Fibroblast of skin of abdomen (primary cell): ENCODE results near the gene MARCHF6.
"Not testable (repeated sequence)": the region's sequence is repeated elsewhere in the genome, so short reads cannot be mapped to it uniquely, and the experiment has no call there.

Experiments
- DNase-seq: peaks from one replicate; pipeline ENCODE4 v3.0.0-alpha.2; 2013

The MARCHF6 gene

DNA sequence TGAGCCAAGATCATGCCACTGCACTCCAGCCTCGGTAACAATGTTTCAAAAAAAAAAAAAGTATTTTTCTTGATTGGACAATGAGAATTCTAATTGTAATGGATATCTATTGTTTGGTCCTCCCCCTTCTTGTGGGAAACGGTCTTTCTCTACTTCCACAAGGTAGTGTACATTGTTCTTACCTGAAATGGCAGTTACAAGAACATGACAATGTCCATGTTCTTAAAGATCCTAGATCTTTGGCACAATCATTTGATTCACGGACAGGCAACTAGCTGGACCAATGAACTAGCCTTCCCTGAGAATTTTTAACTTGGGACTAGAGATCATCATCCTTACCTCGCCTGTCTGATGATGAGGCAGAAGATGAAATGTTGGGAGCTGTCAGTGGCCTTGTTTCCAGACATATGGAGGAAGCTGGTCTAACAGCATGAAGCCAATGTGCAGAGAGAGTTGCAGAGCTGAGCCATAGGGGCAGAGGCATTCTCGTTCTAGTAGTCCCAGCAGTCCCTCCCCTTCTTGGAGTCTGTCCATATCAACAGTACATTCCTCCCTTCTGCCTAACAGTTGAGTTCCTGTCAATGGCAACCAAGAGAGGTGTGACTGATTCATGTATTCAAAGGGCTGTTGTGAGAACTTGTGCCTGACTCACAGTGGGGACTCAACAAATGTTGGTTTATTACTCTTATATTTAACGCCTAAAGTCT is 2.1 kb upstream of the MARCHF6 start:
- DNase-seq: peak; percentile 74

- DNase-seq: no peak
Observed at GRCh38 chr5:10351919-10352318, 1.6 kb upstream of the MARCHF6 start.

DNA sequence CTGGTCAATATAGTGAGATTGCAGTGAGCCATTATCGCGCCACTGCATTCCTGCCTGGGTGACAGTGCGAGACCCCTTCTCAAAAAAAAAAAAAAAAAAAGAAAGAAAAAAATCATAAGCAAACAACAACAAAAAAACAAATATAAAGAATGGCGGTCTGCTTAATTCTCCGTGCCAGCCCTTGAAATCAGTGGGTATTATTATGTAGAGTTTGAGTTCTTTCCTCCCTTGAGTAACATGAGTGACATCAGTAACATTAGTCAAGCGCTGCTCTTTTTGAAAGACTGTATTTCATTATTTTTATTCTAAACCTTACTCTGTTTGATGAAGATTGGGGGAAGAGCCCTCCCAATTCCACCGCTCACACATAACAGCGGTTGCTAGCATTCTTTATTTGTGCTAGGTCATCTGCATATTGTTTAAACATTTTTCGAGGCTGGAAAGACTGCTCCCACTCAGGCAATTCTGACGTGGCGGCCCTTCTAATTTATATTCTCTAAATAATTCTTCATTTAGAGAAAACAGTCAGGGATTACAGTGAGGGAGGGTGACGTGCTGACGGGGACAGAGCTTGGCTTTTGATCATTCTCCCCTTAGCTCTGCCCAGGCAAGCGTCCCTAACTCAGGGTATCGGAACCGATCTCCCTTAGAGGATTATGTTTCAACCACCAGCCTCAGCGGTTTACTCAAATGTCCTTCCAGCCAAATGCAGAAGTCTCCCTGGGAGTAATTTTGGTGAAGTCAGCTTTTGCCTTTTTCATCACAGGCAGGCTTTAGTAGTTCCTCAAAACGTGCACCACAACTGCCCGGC is 860 bp upstream of the MARCHF6 start:
- DNase-seq: peak; percentile 25

DNA sequence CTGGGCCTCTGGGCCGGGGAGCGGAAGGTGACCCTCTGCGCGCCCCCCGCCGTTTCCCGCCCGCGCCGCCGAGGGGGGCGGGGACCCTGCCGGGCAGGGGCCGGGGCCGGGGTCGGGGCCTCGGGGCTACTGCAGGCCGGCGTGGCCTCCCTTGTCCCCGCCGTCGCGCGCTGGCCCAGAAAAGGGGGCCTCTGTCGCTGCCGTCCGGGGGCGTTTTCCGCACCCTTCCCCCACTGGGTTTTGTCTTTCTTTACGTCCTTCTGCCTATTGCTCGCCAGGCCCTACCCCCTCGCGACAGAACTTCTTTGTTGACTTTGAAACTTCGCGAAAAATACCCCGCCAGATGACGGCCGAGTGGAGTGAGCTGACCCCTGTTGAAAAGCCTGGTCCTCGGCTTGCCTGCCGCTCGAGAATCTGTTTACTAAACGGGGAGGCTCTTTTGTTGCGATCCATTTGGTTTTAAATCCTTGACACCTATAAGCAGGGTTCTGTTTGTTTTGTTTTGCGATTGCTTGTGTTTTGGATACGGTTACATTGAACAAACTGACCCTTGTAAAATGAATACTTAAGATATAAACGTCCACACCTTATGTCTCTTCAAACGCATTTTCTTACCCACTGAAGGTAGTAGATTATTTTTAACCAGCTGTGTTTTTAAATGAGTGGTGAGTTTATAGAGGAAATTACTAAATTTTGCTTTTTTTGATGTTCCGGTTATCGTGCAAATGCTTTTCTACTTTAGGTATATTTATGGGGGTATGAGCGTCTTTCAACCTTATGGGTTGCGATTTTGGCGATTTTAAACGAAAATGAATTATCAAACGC is 765 bp downstream of the MARCHF6 start:
- peak; percentile 34 for DNase-seq

DNA sequence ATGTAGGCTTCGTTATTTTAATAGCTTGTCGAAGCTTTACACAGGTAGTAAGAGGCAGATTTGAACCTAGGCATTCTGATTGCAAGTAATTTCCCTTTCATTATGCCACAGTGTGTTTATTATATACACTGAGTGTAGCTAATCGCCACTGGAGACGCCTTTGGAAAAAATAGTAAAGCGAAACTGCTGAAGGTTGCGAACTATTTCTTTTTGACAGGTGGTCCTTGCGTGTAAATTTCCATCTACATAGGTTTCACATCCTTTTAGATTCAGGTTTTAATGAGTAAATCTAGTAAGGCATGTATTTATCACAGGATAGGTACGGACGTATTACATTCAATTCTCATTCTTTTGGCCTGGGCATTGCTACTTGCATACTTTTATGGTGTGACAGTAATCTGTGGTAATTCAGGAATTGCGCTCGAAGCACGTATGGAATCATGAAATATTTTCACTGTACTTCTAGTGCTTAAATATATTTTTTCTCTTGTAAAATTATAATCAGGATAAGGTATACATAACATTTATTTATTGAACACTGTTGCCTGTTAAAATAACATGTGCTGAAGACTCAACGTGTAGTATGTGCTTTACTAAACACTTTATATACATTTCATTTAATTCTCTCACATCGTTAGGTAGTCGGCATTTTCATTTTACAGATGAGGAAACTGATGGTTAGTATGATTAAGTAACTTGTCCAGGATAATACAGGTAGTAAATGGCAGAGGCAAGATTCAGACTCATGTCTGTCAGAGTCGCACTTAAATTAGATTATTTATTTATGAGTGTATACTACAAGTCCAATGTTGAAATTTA is 1.8 kb downstream of the MARCHF6 start:
- peak; percentile 79 for DNase-seq

- no peak for DNase-seq
Observed at GRCh38 chr5:10358999-10359398, 5.5 kb downstream of the MARCHF6 start.

DNA sequence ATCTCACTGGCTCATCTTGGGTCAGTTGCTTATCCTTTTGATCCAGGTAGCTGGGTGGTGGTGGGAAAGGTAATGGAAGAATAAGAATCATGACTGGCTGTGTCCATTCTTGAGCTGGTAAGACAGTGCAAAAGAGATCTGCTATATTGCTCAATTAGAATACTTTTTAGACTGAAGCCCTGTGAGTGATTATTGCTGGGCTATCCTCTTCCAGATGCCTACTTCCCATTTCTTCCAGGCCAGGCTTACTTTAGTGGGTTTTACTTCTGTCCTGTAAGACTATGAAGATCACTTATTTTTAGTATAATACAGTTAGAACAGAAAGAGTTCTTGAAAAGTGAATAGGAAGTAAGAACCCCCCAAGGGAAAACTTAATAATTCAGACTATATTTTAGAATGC is 7.2 kb downstream of the MARCHF6 start:
- DNase-seq: no peak

DNA sequence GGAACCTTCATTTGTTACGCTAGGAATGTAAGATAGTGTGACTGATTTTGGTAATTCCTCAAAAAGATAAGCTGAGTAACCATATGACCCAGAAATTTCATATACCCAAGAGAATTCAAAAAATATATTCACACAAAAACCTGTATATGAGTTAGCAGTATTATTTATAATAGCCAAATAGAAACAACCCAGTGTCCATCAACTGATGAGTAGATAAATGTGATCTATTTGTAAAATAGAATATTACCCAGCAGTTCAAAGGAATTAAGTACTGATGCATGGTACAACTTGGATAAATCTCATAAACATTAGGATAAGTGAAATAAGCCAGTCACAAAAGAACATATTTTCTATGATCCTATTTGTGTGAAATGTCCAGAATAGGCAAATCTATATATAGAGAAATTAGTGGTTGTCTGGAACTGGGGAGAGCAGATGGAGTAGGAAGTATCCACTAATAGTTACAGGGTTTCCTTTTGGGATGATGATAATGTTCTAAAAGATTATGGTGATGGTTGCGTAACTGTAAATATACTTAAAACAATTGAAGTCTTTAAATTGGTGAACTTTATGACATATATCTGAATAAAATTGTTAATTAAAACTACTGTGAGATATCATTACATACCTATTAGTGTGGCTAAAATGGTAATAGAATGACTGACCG is 10.2 kb downstream of the MARCHF6 start:
- no peak for DNase-seq

GRCh38 chr5:10364186-10364689 is 10.7 kb downstream of the MARCHF6 start:
- no peak for DNase-seq

- no peak for DNase-seq
Observed at GRCh38 chr5:10365782-10366181, 12.3 kb downstream of the MARCHF6 start.

- peak; percentile 68 for DNase-seq
Observed at GRCh38 chr5:10366310-10367272, 13.1 kb downstream of the MARCHF6 start.

GRCh38 chr5:10367579-10367978 is 14.1 kb downstream of the MARCHF6 start:
- peak; percentile 14 for DNase-seq

DNA sequence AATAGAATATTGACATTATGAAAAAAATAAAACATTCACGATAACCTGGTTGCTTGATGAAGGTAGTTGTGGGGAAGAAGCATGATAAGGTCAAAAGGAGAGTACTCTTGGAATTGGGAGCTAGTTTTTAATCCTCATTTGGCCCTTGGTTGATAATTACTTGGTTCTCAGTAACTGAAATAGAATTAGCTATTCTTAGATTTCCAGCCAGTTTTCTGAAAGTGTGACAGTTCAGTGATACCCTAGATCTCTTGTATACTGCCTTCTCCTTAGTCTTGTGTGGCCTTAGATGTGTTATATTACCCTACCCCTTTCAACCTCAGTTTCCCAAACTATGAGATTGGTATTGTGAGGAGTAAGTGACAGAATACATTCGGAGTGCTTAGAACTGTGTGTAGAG is 17.4 kb downstream of the MARCHF6 start:
- DNase-seq: no peak

DNA sequence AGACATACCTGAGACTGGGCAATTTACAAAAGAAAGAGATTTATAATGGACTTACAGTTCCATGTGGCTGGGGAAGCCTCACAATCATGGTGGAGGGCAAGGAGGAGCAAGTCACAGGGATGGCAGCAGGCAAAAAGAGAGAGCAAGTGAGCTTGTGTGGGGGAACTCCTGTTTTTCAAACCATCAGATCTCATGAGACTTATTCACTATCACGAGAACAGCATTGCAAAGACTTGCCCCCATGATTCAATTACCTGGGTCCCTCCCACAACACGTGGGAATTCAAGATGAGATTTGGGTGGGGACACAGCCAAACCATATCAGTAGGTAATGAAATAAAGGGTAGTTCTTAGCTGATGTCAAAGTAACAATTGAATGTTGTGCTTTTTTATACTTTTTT is 17.9 kb downstream of the MARCHF6 start:
- DNase-seq: not testable (repeated sequence)

- DNase-seq: no peak
Observed at GRCh38 chr5:10372726-10373709, 19.5 kb downstream of the MARCHF6 start.

DNA sequence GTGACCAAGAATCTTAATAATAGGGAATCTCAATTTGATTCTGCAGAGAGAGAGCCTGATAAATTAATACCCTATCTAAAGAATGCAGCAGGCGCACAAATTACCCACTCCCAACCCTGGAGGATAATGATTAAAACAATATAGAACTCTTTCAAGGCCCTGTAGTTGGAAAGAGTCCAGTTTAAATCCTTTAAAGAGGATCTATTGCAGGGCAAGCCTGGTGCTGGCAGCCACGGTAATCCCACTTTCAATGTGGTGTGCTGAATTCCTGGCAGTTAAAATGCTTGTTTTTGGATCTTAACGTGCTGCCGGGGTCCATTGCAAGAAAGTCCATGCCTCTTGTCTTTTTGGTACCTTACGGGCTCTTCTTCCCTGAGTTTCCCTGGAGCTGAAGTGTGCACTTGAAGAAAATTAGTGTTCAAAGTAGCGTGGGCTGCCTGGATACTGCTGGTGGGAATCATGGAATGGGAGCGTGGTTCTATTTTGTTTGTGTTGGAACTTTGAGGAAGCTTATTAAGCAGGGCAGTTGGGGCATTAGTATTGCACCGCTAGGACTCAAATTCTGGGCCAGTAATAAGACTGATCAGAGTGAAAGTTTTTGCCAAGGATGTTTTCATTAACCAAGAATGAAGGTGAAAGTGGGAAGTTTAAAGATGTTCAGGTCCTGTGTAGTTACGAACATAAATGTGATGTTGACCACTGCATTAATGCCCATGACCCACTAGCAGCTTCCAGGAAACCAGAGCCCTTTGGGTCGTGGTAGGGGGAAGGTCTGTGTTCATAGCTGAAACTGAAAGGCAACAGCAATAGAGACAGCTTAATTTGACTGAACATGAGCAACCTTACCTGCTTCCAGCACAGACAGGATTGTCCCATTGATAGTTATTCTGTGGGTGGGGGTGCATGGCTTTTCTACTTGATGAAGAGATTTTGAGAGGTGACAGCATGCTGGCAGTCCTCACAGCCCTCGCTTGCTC is 20.8 kb downstream of the MARCHF6 start:
- no peak for DNase-seq

DNA sequence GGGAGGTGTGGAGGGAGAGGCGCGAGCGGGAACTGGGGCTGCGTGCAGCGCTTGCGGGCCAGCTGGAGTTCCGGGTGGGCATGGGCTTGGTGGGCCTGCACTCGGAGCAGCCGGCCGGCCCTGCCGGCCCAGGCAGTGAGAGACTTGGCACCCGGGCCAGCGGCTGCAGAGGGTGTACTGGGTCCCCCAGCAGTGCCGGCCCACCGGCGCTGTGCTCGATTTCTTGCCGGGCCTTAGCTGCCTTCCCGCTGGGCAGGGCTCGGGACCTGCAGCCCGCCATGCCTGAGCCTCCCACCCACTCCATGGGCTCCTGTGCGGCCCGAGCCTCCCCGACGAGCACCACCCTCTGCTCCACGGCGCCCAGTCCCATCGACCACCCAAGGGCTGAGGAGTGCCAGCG is 21.7 kb downstream of the MARCHF6 start:
- DNase-seq: not testable (repeated sequence)

DNA sequence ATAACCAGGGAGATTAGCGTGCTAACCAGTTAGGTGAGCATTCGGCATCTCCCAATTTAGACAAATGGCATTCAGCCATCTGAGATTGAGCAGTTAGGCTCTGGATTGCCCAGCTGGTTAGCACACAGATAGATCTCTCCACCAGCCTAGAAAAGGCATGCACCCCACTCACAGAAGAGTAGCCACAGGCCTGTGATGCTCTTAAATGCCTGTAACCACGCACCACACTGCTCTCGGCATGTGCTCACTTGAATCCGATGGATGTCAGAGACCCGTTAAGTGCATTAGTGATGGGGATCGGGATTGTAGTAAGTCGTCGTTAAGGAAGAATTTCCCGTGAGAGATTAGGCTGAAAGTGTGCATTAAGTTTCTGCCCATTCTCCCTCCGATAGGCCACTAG is 23.0 kb downstream of the MARCHF6 start:
- no peak for DNase-seq
